GOT3 (cell line): ENCODE data around the gene TRDN.
"Not testable (repeated sequence)": the region's sequence is repeated elsewhere in the genome, so short reads cannot be mapped to it uniquely, and the experiment has no call there.

ENCODE experiments used
- DNase-seq: peaks from one replicate; lab custom pipeline; 2025; ENCODE audit warnings: mixed read lengths; lab: John Stamatoyannopoulos, UW

Gene TRDN

DNA sequence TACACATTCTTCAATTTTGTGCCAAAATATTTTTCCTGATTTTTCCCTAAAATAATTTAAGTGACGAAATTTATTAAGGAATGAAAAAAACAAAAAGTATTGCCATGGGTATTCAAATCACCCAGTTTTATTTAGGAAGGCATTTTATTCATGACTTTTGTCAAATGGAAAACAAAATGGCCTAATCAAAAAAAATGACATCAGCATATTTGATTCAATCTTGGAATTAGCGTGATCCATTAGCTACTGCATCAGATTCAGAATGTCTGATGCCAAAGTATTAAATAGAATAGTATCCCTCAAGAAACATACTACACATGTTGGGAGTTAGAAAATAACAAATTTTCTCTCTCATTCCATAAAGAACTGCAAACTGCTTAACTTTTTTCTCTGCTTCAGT lies 129.2 kb downstream of the TRDN start:
- DNase-seq, result no peak

DNA sequence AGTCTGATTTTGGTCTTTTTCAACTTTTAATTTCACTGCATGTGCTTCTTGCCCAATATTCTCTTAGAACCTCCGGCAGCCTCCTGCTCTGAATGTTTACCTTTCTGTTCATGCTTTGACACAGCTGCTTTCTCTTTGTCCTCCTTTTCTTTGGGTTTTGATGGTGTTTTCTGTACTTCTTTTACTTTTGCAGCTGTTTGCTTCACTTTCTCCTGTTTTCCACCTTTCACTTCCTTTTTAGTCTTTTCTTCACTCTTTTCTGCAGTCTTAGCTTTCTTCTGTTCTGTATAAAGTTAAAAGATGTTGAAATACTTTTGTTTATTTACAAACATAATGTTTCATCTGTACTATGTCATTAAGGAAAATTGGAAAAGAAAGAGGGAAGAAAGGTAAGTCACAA lies 133.1 kb downstream of the TRDN start:
- DNase-seq, result no peak

DNA sequence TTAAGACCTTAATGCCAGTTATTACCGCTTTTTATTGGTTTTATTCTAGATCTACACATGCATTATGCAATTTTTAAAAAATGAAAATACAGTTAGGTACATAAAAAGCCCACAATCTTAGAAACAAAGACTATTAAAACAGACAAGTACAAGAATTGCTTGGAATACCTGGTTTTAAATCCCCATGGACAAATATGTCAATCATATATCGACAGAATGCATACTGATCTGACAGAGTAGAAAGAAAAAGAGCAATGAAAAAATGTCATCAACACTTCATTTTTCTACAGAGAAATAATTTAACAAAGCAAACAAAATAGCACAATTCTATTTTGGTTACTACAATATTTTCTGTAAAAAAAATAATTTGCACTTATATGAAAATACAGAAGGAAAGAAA lies 139.7 kb downstream of the TRDN start:
- DNase-seq, result no peak

DNA sequence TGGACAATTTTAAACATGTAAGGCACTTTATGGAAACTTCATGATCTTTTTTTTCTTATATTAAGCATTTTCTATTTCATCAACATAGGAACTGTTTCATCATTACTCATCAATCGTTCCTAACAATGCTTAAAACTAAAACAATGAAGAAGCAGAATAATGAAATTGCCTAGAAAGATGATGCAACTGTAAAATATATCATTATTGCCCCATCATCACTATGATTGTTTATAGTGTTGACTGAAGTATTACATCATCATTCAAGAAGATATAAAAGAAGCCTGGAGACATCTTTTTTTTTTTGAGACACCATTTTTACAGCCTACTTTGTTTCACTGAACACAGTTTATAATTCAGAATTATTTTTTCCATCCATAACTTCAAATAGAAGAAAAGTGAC lies 147.2 kb downstream of the TRDN start:
- no peak for DNase-seq

DNA sequence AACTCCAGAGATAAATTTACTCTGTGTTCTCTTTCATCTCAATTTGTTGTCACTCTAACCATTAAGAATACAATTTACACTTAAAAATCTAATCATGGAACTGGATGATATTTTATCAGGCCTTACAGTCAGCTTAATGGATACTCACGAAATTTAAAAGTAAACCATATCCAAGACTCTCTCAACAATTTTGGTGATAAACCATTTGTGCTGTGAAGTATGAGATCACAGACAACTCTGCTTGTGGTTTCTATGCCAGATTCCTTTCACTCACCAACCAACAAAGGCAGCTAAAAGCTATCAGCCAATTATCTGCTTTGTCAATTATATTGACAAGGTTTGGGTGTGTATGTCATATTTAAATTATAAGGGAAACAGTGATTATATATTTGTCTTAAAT lies 155.8 kb downstream of the TRDN start:
- DNase-seq, result no peak

DNA sequence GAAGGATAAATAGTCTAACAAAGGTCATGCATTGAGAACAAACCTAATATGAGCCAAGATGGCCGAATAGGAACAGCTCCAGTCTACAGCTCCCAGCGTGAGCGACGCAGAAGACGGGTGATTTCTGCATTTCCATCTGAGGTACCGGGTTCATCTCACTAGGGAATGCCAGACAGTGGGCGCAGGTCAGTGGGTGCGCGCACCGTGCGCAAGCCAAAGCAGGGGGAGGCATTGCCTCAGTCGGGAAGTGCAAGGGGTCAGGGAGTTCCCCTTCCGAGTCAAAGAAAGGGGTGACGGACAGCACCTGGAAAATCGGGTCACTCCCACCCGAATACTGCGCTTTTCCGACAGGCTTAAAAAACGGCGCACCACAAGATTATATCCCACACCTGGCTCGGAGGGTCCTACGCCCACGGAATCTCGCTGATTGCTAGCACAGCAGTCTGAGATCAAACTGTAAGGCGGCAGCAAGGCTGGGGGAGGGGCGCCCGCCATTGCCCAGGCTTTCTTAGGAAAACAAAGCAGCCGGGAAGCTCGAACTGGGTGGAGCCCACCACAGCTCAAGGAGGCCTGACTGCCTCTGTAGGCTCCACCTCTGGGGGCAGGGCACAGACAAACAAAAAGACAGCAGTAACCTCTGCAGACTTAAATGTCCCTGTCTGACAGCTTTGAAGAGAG lies 164.6 kb downstream of the TRDN start:
- DNase-seq, result not testable (repeated sequence)

DNA sequence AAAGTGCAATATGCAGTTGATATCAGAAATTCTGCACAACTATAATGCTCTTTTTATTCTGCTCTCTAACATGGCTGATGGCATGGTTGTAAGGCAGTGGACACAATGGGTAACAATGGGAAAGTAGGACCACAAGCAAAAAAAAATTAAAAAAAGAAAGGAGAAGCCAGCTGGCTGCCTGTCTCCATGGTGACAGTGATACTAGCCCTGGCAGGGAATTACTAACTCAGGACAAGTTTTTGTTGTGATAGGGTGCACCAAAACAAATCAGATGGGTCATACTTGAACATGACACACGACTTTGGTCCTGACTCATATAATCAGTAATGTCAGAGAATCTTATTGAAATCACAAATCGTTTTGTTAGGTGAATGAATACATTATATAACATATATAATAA lies 169.4 kb downstream of the TRDN start:
- no peak for DNase-seq

DNA sequence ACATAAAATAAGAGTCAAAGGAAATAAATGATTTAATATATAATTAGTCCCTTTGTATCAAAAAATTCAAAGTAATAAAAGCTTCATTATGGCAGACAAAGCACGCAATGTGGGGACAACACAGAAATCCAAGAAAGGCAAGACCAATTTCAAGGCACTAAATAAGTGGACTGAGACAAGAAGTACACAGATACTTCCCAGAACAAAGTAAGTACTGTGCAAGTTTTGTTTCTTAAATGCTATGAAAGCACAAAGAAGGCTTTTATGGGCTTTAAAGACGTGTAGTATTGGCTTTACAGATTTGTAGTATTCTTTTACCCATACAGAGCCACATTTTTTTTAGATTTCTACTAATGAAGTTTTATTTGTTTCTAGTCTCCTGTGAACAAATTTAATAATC lies 174.6 kb downstream of the TRDN start:
- DNase-seq, result no peak

DNA sequence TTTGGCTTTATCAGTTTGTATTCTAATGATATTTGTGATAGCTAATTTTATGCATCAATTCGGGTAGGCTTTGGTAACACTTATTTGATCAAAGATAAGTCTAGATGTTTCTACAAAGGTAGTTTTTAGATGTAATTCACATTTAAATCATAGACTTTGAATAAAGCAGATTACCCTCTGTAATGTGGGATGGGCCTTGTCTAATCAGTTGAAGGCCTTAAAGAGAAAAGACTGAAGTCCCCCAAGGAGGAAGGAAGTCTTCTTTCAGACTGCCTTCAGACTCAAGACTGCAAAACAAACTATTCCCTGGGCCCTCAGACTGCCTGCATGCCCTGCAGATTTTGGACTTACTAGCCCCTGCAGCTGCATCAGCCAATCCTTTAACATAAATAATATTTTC lies 178.5 kb downstream of the TRDN start:
- DNase-seq, result no peak

DNA sequence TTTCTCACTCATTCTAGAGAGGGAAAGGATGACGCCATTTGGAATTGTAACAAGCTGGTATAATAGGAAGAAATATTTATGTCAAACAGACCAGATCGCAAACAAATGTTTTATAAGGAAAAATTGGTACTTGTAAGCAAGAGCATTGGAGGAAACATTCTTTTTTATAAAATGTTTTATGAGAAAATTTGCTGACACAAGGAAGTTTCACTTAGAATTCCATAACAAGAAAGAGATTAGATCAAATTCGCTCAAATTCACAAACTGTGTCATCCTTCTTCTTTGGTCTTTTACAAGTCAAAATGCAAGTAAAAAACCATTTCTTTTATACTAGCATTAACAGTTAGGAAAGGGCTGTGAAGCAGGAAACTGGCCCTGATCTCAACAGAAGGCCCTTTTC lies 179.9 kb downstream of the TRDN start:
- DNase-seq, result no peak

DNA sequence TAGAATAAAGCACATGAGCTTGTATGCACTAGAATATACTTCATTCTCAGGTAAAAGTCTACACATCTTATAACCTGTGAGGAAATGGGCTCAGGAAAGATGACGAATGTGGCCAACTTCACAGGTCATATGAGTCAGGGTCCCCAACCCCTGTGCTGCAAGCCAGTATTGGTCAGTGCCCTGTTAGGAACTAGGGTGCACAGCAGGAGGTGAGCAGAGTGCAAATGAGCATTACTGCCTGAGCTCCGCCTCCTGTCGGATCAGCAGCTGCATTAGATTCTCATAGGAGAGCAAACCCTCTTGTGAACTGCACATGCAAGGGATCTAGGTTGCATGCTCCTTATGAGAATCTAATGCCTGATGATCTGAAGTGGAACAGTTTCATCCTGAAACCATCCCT lies 182.3 kb downstream of the TRDN start:
- no peak for DNase-seq

DNA sequence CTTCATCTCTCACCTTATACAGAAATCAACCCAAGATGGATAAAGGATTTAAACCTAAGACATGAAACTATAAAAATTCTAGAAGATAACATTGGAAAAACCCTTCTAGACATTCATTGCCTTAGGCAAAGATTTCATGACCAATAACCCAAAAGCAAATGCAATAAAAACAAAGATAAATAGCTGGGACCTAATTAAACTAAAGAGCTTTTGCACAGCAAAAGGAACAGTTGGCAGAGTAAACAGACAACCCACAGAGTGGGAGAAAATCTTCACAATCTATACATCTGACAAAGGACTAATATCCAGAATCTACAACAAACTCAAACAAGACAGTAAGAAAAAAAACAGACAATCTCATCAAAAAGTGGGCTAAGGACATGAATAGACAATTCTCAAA lies 183.7 kb downstream of the TRDN start:
- not testable (repeated sequence) for DNase-seq

DNA sequence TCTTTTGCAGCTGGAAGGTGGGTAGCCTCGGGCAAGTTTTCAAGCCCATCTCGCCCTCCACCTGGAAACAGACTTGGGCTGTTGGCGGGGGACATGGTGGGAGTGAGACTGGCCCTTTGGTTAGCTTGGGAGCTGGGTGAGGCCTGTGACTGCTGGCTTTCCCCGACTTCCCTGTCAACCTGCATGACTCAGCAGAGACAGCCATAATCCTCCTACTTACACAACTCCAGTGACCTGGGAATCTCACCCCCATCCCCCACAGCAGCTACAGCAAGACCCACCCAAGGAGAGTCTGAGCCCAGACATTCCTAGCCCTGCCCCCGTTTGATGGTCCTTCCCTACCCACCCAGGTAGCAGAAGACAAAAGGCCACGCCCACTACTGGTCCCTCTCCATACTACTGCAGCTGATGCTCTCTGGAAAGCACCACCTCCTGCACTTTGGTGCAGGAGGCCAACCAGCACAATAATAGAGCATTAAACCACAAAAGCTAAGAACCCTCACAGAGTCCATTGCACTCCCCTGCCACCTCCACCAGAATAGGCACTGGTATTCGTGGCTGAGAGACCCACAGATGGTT lies 188.4 kb downstream of the TRDN start:
- DNase-seq, result no peak

DNA sequence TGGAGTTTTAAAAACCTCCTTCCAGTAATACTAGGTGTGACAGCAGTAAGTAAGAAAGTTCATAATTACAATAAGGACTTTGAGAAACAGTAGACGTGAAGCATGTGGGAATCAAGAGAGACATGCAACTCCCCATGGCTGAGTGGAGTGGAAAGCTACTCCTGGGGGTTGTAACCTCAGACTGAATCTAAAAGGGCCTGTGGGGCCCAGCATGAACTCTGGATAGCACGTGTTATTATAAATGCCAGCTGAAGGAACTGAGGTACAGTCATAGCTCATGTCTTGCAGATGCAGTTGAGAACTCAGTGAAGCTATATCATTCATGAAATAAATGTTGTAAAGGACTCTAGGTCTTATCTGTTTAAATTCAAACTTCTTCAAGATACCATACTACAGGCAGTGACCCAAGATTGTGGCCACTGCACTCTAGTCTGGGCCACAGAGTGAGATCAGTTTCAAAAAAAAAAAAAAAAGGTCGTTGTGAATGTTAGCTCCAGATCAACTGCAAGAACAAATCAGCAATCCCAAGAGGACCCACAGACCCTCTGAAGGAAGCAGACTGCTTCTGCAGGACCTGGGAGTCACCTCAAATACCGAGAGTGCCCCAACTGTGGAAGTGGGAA lies 189.3 kb downstream of the TRDN start:
- DNase-seq, result no peak

DNA sequence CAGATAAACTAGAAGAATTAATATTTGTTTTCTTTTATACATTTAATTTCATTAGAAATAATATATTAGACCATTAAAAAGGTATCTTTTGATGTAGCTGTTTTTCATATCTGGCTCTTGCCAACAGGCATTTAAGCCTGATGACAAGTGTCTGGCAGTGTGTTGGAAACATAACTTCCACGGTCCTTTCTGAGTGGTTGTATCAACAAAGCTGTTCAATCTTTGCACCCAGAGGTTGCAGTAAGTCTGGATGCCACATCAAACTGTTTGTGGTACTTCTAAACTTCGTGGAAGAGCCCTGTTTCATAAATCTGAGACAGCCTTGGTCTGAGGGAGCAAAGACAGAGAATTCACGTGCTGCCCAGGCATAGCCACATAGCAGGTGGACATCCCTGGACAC lies 197.4 kb downstream of the TRDN start:
- DNase-seq, result no peak

DNA sequence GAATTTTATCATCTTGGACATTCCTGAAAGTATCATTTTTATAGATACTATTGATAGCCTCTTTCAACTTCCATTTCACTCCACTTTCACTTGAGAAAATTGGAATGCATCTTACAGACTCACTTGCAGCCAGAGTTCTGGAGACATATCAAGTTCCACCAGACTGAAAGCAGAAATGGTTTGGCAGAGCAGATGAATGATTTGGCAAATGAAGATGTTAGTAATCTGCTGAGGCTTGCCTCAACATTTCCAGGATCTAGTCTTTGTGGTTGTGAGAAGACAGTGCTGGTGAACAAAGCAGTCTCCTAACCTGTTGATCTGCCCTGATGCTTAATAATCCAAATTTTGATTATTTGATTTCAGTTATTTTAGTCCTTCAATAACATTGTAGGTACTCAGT lies 202.6 kb downstream of the TRDN start:
- DNase-seq, result no peak

DNA sequence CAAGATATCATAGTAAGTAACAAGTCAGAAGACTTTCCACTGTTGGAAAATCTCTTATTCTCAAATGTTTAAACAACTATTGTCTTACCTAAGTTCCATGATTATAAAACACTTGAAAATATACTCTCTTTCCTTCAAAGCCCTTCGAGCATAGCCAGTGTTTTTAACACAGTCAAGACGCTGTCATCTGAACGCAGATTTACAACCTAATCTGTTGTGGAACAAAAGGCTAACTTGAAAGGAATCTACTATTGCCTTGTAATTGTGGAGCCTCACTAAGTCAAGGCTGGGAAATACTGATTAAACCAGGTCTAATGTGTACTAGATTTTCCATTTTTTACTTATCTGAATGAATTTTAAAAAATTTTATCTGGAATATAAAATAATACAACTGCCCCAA lies 205.8 kb downstream of the TRDN start:
- DNase-seq, result no peak

DNA sequence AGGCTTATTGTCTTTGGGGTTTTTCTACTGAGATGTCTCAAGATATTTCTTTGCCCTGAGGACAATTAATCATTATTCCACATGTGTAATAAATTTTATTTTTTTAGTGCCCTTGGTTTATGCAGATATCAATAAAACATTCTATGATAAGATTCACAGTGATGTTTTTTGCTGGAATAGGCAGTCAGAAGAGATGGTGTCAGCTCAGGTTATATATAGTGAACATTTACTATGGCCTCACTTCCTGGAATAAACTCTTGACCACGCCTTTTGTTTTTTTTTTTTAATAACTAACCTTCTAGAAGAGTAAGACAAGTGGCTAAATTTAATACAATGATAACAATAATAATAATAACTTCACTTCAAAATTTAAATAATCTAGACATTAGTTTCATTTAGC lies 209.7 kb downstream of the TRDN start:
- no peak for DNase-seq

DNA sequence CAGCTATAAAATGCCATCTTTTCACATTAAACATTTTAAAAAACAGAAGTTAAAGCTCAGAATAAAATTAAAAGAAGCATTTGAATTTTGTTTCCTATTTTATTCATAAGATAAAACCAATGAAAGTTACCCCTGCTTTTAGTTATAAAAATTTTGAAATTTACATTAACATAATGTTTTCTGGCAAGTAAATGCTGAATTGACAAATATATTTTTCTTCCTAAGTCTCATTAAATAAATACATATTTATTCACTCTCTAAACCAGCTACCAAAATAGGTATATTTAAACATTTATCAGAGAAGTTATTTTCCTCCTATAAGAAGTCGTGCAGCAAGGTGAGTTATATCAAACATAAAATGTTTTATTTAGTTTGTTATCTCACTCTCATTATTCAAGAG lies 213.6 kb downstream of the TRDN start:
- DNase-seq, result no peak

DNA sequence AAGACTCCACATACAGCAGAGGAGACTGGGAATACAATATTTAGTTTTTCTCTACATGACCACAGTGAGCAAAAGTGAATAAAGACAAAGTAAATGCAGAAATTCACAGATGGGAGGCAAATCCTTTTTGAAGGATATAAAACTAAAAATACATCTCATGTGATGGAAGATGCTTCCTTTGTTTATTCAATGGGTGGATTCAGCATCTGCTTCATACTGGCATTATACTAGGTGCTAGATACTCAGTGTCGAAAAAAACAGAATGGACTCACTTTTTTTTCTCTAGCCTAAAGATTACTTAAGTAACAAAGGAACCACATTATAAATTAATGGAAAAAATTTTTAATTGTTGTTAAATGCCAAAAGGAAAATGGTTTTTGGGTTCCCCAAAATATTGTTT lies 216.2 kb downstream of the TRDN start:
- no peak for DNase-seq

DNA sequence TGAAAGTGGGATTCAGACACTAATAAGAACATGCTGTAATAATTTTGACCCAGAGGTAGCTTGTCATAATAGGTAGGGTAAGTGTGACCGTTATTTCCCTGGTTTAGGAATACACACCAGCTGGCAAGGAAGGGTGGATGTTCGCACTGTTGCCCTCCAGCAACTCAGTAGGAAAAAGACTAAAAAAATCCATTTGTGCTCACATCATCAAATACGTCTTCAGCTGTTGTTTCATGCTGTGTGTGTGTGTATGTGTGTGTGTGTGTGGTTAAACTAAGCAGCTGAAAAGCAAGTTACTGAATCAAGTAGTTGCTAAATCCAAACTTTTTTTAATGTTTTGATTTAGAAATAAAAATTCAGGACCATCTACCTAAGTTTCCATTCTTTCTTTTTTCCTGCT lies 218.7 kb downstream of the TRDN start:
- DNase-seq, result no peak

DNA sequence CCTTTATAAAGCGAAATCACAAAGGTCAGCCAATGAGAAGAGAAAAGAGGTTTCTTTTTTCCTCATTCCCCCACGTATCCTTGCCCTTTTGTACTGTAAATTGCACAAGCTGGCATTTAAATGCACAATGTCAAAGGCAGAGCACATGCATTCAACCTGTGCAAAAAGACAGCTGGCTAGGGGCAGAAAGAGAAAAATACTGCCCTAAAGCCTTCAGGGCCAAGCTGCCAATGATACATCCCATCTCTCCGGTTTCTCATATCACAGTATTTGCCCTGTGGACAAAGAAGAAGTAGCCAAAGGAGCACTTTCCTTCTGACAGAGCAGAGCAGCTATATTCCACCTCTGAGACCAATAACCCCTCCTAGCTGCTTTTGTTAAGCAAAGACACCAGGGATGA lies 219.2 kb downstream of the TRDN start:
- no peak for DNase-seq

DNA sequence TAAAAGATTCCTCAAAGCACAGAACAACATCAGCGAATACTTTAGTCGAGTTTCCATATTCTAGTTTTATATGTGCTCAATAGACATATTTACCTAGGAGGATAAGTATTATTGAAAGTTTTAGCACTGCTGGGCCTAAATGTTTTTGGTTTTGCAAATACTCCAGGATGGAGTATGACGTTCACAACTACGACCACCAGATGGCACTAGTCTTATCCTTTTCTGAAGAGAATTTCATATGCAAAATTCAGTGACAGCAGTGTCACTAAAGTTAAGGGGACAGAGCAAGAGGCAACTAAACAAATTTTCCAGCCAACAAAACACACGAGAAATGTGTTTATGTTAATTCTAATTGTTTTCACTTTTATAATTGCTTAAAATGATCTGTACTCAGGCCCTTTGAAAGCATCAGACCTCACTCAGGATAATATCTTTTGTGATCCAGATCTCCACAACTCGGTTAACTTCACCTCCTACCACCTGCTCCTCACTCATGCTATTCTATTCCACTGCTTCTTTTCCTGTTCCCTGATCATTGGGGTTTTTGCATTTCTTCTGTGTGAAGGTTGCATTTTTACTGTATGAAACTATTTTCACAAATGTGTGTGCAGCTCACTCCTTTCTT lies 220.8 kb downstream of the TRDN start:
- DNase-seq, result no peak
